WTC11 (cell line): ENCODE results near the gene LSM7. TPM values are rescaled to one million over a fixed set of nuclear protein-coding genes. Genes with fewer than 3 reads are reported as not detected.

ENCODE experiments used
- ATF1 ChIP-seq: sonication (generic); formaldehyde crosslinking; IDR thresholded peaks from 2 replicates; pipeline ENCODE4 v1.8.1; 2023; ENCODE audit warnings: mild to moderate bottlenecking, moderate library complexity, missing genetic modification reagents
- CBFB ChIP-seq: sonication (generic); formaldehyde crosslinking; IDR thresholded peaks from 2 replicates; pipeline ENCODE4 v1.8.1; 2022; ENCODE audit warnings: mild to moderate bottlenecking, low read depth, missing genetic modification reagents
- ERG ChIP-seq: fragments of 250-450 bp; sonication (Bioruptor Pico); IDR thresholded peaks from 2 replicates; pipeline ENCODE4 v1.8.0; 2021; ENCODE audit warnings: mild to moderate bottlenecking
- OVOL2 ChIP-seq: fragments of 250-450 bp; sonication (Bioruptor Pico); IDR thresholded peaks from 2 replicates; pipeline ENCODE4 v1.9.0; 2021; ENCODE audit warnings: mild to moderate bottlenecking, borderline replicate concordance
- TCF7 ChIP-seq: sonication (generic); formaldehyde crosslinking; IDR thresholded peaks from 2 replicates; pipeline ENCODE4 v1.8.0; 2022; ENCODE audit warnings: mild to moderate bottlenecking, low read depth, missing genetic modification reagents, moderate library complexity
- ZNF232 ChIP-seq: sonication (generic); formaldehyde crosslinking; IDR thresholded peaks from 2 replicates; pipeline ENCODE4 v1.8.0; 2022; ENCODE audit warnings: mild to moderate bottlenecking, missing genetic modification reagents
- ZNF263 ChIP-seq: sonication (generic); formaldehyde crosslinking; IDR thresholded peaks from 2 replicates; pipeline ENCODE4 v1.8.1; 2022; ENCODE audit warnings: low read depth, mild to moderate bottlenecking, moderate library complexity, missing genetic modification reagents
- ZNF396 ChIP-seq: fragments of 250-450 bp; sonication (Bioruptor Pico); IDR thresholded peaks from 2 replicates; pipeline ENCODE4 v1.8.0; 2021; ENCODE audit warnings: mild to moderate bottlenecking, moderate library complexity, borderline replicate concordance
- ZSCAN18 ChIP-seq: fragments of 250-450 bp; sonication (Bioruptor Pico); IDR thresholded peaks from 2 replicates; pipeline ENCODE4 v2.1.2; 2022; ENCODE audit warnings: mild to moderate bottlenecking, moderate library complexity
- total RNA-seq: library from RNA; stranded (reverse); gene quantifications from 3 replicates; pipeline ENCODE4 v1.2.3, GENCODE V29; 2021
- TF ChIP-seq, protein P1 (sequence below): fragments of 250-450 bp; sonication (Bioruptor Pico); IDR thresholded peaks from 2 replicates; pipeline ENCODE4 v1.9.0; 2021; ENCODE audit warnings: mild to moderate bottlenecking, borderline replicate concordance
- TF ChIP-seq, protein P2 (sequence below): fragments of 250-450 bp; sonication (Bioruptor Pico); conservative IDR thresholded peaks from 2 replicates; pipeline ENCODE4 v1.9.0; 2021; ENCODE audit warnings: mild to moderate bottlenecking
- TF ChIP-seq, protein P3 (sequence below): sonication (generic); formaldehyde crosslinking; IDR thresholded peaks from 2 replicates; pipeline ENCODE4 v1.8.1; 2022; ENCODE audit warnings: missing genetic modification reagents, borderline replicate concordance
- TF ChIP-seq, protein P4 (sequence below): sonication (generic); formaldehyde crosslinking; IDR thresholded peaks from 2 replicates; pipeline ENCODE4 v1.8.0; 2022; ENCODE audit warnings: missing genetic modification reagents

Gene LSM7
- total RNA-seq, 1 experiment from 2014 or later, result 245 TPM

- TF ChIP-seq, protein P1, sequence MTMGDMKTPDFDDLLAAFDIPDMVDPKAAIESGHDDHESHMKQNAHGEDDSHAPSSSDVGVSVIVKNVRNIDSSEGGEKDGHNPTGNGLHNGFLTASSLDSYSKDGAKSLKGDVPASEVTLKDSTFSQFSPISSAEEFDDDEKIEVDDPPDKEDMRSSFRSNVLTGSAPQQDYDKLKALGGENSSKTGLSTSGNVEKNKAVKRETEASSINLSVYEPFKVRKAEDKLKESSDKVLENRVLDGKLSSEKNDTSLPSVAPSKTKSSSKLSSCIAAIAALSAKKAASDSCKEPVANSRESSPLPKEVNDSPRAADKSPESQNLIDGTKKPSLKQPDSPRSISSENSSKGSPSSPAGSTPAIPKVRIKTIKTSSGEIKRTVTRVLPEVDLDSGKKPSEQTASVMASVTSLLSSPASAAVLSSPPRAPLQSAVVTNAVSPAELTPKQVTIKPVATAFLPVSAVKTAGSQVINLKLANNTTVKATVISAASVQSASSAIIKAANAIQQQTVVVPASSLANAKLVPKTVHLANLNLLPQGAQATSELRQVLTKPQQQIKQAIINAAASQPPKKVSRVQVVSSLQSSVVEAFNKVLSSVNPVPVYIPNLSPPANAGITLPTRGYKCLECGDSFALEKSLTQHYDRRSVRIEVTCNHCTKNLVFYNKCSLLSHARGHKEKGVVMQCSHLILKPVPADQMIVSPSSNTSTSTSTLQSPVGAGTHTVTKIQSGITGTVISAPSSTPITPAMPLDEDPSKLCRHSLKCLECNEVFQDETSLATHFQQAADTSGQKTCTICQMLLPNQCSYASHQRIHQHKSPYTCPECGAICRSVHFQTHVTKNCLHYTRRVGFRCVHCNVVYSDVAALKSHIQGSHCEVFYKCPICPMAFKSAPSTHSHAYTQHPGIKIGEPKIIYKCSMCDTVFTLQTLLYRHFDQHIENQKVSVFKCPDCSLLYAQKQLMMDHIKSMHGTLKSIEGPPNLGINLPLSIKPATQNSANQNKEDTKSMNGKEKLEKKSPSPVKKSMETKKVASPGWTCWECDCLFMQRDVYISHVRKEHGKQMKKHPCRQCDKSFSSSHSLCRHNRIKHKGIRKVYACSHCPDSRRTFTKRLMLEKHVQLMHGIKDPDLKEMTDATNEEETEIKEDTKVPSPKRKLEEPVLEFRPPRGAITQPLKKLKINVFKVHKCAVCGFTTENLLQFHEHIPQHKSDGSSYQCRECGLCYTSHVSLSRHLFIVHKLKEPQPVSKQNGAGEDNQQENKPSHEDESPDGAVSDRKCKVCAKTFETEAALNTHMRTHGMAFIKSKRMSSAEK (CRISPR knock-in tag), result no peak
- no peak for TF ChIP-seq TCF7 (CRISPR knock-in tag)
- no peak for TF ChIP-seq ZNF232 (CRISPR knock-in tag)
- TF ChIP-seq, protein P2, sequence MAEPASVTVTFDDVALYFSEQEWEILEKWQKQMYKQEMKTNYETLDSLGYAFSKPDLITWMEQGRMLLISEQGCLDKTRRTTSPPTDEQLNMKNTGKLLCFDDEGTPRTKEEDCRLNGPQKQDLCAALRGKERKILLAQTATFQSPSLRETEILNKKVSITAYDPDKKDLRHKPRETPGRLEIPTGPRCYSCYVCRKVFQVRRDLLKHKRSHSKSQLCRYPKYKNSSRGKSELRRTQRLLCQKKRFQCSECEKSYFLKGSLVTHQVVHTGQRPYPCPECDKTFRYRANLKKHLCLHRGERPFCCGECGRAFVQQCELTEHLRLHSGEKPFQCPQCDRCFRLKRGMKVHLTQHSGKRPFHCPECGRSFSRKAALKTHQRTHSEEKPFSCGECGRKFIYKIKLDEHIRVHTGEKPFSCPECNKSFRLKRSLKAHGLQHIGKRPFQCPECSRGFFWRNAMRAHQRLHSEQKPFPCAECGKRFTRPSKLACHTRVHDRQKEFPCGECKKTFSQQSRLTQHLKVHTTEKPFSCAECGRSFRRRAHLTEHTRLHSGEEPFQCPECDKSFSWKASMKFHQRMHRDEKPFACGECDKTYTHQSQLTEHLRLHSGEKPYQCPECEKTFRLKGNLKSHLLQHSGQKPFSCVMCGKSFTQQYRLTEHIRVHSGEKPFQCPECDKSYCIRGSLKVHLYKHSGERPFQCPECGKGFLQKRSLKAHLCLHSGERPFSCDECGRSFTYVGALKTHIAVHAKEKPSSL (CRISPR knock-in tag), result no peak
- no peak for TF ChIP-seq ERG (CRISPR knock-in tag)
- no peak for TF ChIP-seq ZNF263 (CRISPR knock-in tag)
- TF ChIP-seq ZSCAN18 (CRISPR knock-in tag), result no peak
- no peak for TF ChIP-seq ATF1 (CRISPR knock-in tag)
- no peak for TF ChIP-seq CBFB (CRISPR knock-in tag)
- no peak for TF ChIP-seq ZNF396 (CRISPR knock-in tag)
- TF ChIP-seq, protein P3, sequence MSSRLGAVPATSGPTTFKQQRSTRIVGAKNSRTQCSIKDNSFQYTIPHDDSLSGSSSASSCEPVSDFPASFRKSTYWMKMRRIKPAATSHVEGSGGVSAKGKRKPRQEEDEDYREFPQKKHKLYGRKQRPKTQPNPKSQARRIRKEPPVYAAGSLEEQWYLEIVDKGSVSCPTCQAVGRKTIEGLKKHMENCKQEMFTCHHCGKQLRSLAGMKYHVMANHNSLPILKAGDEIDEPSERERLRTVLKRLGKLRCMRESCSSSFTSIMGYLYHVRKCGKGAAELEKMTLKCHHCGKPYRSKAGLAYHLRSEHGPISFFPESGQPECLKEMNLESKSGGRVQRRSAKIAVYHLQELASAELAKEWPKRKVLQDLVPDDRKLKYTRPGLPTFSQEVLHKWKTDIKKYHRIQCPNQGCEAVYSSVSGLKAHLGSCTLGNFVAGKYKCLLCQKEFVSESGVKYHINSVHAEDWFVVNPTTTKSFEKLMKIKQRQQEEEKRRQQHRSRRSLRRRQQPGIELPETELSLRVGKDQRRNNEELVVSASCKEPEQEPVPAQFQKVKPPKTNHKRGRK (CRISPR knock-in tag), result no peak
- TF ChIP-seq OVOL2 (CRISPR knock-in tag), result no peak
- TF ChIP-seq, protein P4, sequence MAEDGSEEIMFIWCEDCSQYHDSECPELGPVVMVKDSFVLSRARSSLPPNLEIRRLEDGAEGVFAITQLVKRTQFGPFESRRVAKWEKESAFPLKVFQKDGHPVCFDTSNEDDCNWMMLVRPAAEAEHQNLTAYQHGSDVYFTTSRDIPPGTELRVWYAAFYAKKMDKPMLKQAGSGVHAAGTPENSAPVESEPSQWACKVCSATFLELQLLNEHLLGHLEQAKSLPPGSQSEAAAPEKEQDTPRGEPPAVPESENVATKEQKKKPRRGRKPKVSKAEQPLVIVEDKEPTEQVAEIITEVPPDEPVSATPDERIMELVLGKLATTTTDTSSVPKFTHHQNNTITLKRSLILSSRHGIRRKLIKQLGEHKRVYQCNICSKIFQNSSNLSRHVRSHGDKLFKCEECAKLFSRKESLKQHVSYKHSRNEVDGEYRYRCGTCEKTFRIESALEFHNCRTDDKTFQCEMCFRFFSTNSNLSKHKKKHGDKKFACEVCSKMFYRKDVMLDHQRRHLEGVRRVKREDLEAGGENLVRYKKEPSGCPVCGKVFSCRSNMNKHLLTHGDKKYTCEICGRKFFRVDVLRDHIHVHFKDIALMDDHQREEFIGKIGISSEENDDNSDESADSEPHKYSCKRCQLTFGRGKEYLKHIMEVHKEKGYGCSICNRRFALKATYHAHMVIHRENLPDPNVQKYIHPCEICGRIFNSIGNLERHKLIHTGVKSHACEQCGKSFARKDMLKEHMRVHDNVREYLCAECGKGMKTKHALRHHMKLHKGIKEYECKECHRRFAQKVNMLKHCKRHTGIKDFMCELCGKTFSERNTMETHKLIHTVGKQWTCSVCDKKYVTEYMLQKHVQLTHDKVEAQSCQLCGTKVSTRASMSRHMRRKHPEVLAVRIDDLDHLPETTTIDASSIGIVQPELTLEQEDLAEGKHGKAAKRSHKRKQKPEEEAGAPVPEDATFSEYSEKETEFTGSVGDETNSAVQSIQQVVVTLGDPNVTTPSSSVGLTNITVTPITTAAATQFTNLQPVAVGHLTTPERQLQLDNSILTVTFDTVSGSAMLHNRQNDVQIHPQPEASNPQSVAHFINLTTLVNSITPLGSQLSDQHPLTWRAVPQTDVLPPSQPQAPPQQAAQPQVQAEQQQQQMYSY (CRISPR knock-in tag), result no peak
Measured at GRCh38 chr19:2325281-2326046, 2.9 kb downstream of the LSM7 start (continued).
